K562 (cell line): Measurements from ENCODE around the gene SETD5. TPM values are rescaled to one million over a fixed set of nuclear protein-coding genes. Genes with fewer than 3 reads are reported as not detected.

Experiments used
- BCOR ChIP-seq: fragments of 450-650 bp; IDR thresholded peaks from 2 replicates; pipeline ENCODE4 v1.6.1; 2016
- CBFA2T2 ChIP-seq: fragments of 450-650 bp; conservative IDR thresholded peaks from 2 replicates; pipeline ENCODE4 v1.6.1; 2017; ENCODE audit warnings: mild to moderate bottlenecking
- CCNT2 ChIP-seq: IDR thresholded peaks from 2 replicates; pipeline ENCODE4 v1.6.1; 2011; ENCODE audit warnings: borderline replicate concordance, low read depth, mild to moderate bottlenecking, moderate library complexity, mixed read lengths, low read length; ENCODE audit not compliant: insufficient read length; ENCODE audit errors: extremely low read depth
- HDAC2 ChIP-seq: fragments of 450-650 bp; IDR thresholded peaks from 2 replicates; pipeline ENCODE4 v1.6.1; 2016; ENCODE audit warnings: mild to moderate bottlenecking
- HDAC3 ChIP-seq: fragments of 450-650 bp; IDR thresholded peaks from 2 replicates; pipeline ENCODE4 v1.6.1; 2018; ENCODE audit warnings: borderline replicate concordance, mild to moderate bottlenecking, moderate library complexity; ENCODE audit not compliant: partially characterized antibody
- HLTF ChIP-seq: fragments of 450-650 bp; IDR thresholded peaks from 2 replicates; pipeline ENCODE4 v1.6.1; 2016
- JUND ChIP-seq, 2 experiments: IDR thresholded peaks; 2 replicates in 1 of 2; 3 replicates in 1 of 2; pipeline ENCODE4 v1.6.1; 2011; ENCODE audit warnings: borderline replicate concordance in 2 of 2, low read depth in 2 of 2, low read length in 2 of 2, improper control_type of control experiment in 1 of 2, missing biosample characterization in 1 of 2, missing genetic modification characterization in 1 of 2, missing genetic modification reagents in 1 of 2
- KDM1A ChIP-seq, 2 experiments: fragments of 450-650 bp; IDR thresholded peaks; 2 replicates each; pipeline ENCODE4 v1.6.1; 2016; ENCODE audit warnings: mild to moderate bottlenecking in 2 of 2
- LCOR ChIP-seq: sonication (generic); formaldehyde crosslinking; IDR thresholded peaks from 2 replicates; pipeline ENCODE4 v1.8.0; 2022; ENCODE audit warnings: mild to moderate bottlenecking, missing genetic modification reagents
- LEF1 ChIP-seq: fragments of 450-650 bp; IDR thresholded peaks from 2 replicates; pipeline ENCODE4 v1.6.1; 2016; ENCODE audit warnings: mild to moderate bottlenecking
- TCF7L2 ChIP-seq: fragments of 150-350 bp; IDR thresholded peaks from 2 replicates; pipeline ENCODE4 v1.6.1; 2016; ENCODE audit warnings: low read depth, mild to moderate bottlenecking, low read length, moderate library complexity
- TEAD4 ChIP-seq, 2 experiments: sonication (generic) in 1 of 2; formaldehyde crosslinking in 1 of 2; IDR thresholded peaks; 2 replicates each; pipeline versions ENCODE4 v1.6.1 to v1.8.0; 2012 to 2022; ENCODE audit warnings: borderline replicate concordance in 1 of 2, inconsistent platforms in 1 of 2, low read length in 1 of 2, mild to moderate bottlenecking in 1 of 2, missing genetic modification reagents in 1 of 2
- TSC22D4 ChIP-seq: fragments of 450-650 bp; IDR thresholded peaks from 2 replicates; pipeline ENCODE4 v1.6.1; 2016; ENCODE audit warnings: missing genetic modification characterization, missing biosample characterization, control low read depth
- polyA plus RNA-seq, 8 experiments: library from polyadenylated mRNA; depleted of rRNA in 4 of 8; stranded (reverse) in 5 of 8; unstranded in 3 of 8; fragments of >200 nt; fragmentation: Nextera tagmentation in 2 of 8; fragmentation: Illumina TruSeq in 1 of 8; extraction: Ambion mirVana in 2 of 8; extraction: Trizol in 1 of 8; gene quantifications; 2 replicates each; pipeline versions ENCODE4 v1.2.1 to v1.2.3, GENCODE V29; 2011 to 2014; ENCODE audit warnings: inconsistent platforms in 1 of 8, missing spikeins in 1 of 8
- total RNA-seq, 7 experiments: library from RNA; depleted of rRNA in 6 of 7; stranded (reverse); fragments of >200 nt in 6 of 7; fragmentation: Illumina TruSeq in 2 of 7; extraction: Trizol in 2 of 7; gene quantifications; 2 replicates each; pipeline versions ENCODE4 v1.2.1 to v1.2.3, GENCODE V29; 2011 to 2021; ENCODE audit warnings: low replicate concordance in 1 of 7
- TF ChIP-seq, protein P1 (sequence below), 2 experiments: fragments of 450-650 bp in 1 of 2; sonication (generic) in 1 of 2; formaldehyde crosslinking in 1 of 2; IDR thresholded peaks; 2 replicates each; pipeline versions ENCODE4 v1.7.1 to v1.9.0; 2016 to 2022; ENCODE audit warnings: inconsistent platforms in 1 of 2, mild to moderate bottlenecking in 1 of 2, missing genetic modification reagents in 1 of 2
- TF ChIP-seq, protein P2 (sequence below): fragments of 250-450 bp; sonication (Bioruptor Pico); IDR thresholded peaks from 2 replicates; pipeline ENCODE4 v1.4.0; 2020; ENCODE audit warnings: mild to moderate bottlenecking

The SETD5 gene
- total and polyA plus RNA-seq, 9 of the 15 experiments (the other 6 are each of a cell fraction or from before 2014, with no cell fraction given), result 20.8 to 135 (median 87.2) TPM

DNA sequence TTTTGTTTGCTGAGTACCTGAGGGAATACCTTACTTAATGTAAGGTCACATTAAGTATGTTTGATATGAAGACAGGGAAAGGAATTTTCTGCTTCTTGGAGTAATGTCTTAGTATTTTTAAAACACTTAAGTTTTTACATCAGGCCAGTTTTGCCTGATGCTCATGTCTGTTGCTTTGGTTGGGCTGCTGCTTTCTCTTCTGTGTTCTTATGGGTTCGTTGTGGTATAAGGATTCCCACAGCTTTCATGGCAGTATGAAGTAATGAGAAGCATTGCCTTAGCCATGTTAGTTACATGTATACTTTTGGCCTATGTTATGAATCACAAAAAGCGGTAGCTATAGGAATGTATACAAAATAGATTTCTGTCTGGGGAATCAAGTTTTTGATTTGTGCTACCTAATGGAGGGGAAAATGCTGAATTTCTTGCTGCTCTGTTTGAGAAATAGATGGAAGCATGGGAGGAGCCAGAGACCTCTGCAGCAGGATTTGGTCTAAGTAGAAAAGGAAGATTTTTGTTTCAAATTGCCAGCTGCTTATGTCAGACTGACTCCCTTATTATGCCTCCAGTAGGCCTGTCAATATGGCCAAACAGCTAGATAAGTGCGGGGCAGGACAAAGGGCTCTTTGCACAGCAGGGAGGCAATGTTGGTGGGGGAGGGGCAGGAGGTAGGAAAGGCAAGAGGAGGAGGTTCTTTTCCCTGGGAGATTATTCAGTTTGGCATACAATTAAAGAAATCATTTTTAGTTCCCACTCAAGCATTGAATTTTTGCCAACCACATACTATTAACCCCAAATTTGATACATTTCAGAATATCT is 5.2 kb downstream of the SETD5 start (continued):
- TF ChIP-seq, protein P1, sequence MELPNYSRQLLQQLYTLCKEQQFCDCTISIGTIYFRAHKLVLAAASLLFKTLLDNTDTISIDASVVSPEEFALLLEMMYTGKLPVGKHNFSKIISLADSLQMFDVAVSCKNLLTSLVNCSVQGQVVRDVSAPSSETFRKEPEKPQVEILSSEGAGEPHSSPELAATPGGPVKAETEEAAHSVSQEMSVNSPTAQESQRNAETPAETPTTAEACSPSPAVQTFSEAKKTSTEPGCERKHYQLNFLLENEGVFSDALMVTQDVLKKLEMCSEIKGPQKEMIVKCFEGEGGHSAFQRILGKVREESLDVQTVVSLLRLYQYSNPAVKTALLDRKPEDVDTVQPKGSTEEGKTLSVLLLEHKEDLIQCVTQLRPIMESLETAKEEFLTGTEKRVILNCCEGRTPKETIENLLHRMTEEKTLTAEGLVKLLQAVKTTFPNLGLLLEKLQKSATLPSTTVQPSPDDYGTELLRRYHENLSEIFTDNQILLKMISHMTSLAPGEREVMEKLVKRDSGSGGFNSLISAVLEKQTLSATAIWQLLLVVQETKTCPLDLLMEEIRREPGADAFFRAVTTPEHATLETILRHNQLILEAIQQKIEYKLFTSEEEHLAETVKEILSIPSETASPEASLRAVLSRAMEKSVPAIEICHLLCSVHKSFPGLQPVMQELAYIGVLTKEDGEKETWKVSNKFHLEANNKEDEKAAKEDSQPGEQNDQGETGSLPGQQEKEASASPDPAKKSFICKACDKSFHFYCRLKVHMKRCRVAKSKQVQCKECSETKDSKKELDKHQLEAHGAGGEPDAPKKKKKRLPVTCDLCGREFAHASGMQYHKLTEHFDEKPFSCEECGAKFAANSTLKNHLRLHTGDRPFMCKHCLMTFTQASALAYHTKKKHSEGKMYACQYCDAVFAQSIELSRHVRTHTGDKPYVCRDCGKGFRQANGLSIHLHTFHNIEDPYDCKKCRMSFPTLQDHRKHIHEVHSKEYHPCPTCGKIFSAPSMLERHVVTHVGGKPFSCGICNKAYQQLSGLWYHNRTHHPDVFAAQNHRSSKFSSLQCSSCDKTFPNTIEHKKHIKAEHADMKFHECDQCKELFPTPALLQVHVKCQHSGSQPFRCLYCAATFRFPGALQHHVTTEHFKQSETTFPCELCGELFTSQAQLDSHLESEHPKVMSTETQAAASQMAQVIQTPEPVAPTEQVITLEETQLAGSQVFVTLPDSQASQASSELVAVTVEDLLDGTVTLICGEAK (IDR thresholded peaks at IDR 0.05), result 0 out of 2 replicates have a peak, but pooled peaks have one; percentile 13
- TF ChIP-seq, protein P1 (CRISPR knock-in tag; IDR thresholded peaks at IDR 0.05), result no peak
- TF ChIP-seq CBFA2T2, result no peak
- TF ChIP-seq LEF1, result peak; percentile 87
- TF ChIP-seq HDAC3, result peak; percentile 44
- peak; percentile 57 for TF ChIP-seq HDAC2
- 0 out of 2 replicates have a peak, but pooled peaks have one; percentile 28 for TF ChIP-seq HLTF
- TF ChIP-seq BCOR, result 0 out of 2 replicates have a peak, but pooled peaks have one; percentile 17
- 0 out of 2 replicates have a peak, but pooled peaks have one; percentile 34 for TF ChIP-seq LCOR (CRISPR knock-in tag)
- TF ChIP-seq TSC22D4 (tag), result no peak
- no peak for TF ChIP-seq TEAD4 (IDR thresholded peaks at IDR 0.05; ENCODE audit: low read length)
- no peak for TF ChIP-seq TEAD4 (CRISPR knock-in tag; IDR thresholded peaks at IDR 0.05; ENCODE audit: borderline replicate concordance)
- peak; percentile 63; the same call in 1 of the 2 replicates for TF ChIP-seq JUND (IDR thresholded peaks at IDR 0.05; ENCODE audit: borderline replicate concordance, low read depth, low read length)
- TF ChIP-seq JUND (tag; IDR thresholded peaks at IDR 0.05; ENCODE audit: borderline replicate concordance, low read depth, low read length), result no peak; the same call in 2 of the 3 replicates
- TF ChIP-seq TCF7L2, result no peak
- TF ChIP-seq KDM1A (IDR thresholded peaks at IDR 0.05), result peak; percentile 21 to 30; a peak in 1 of 4 replicates
- TF ChIP-seq CCNT2, result peak; percentile 63
- TF ChIP-seq, protein P2, sequence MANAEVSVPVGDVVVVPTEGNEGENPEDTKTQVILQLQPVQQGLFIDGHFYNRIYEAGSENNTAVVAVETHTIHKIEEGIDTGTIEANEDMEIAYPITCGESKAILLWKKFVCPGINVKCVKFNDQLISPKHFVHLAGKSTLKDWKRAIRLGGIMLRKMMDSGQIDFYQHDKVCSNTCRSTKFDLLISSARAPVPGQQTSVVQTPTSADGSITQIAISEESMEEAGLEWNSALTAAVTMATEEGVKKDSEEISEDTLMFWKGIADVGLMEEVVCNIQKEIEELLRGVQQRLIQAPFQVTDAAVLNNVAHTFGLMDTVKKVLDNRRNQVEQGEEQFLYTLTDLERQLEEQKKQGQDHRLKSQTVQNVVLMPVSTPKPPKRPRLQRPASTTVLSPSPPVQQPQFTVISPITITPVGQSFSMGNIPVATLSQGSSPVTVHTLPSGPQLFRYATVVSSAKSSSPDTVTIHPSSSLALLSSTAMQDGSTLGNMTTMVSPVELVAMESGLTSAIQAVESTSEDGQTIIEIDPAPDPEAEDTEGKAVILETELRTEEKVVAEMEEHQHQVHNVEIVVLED, result no peak
